GM21528 (cell line): ENCODE results near the gene HDC.

Source experiments
- ATAC-seq: cut with Tn5 transposase; IDR thresholded peaks from one replicate; pipeline ENCODE4 v1.9.1; 2021; ENCODE audit warnings: mild to moderate bottlenecking, moderate library complexity; ENCODE audit not compliant: unreplicated experiment, low FRiP score

The HDC gene

GRCh38 chr15:50256188-50257041 lies 9.1 kb downstream of the HDC start:
- ATAC-seq = no peak

GRCh38 chr15:50252556-50252955 lies 13.0 kb downstream of the HDC start:
- ATAC-seq = no peak

DNA sequence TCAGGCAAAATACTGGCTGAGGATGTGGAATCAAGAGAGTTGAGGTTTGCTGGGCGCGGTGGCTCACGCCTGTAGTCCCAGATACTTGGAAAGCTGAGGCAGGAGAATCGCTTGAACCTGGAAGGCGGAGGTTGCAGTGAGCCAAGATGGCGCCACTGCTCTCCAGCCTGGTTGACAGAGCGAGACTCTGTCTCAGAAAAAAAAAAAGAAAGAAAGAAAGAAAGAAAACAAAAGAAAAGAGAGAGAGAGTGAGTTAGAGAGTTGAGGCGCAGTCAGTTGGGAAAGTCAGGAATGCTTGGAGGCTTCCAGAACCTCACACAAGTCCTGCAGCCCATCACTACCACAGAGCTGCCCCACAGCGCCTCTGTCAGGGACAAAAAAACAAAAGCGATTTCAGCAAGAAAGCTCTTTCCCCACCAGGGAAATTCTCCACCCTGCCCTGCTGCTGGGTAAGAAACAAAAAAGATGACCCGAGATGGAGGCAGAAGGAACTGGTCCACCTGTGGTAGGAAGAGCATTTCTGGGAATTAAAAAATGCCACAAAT lies 13.8 kb downstream of the HDC start:
- ATAC-seq = no peak

- ATAC-seq = no peak
Measured at GRCh38 chr15:50250760-50251394, 14.6 kb downstream of the HDC start.

DNA sequence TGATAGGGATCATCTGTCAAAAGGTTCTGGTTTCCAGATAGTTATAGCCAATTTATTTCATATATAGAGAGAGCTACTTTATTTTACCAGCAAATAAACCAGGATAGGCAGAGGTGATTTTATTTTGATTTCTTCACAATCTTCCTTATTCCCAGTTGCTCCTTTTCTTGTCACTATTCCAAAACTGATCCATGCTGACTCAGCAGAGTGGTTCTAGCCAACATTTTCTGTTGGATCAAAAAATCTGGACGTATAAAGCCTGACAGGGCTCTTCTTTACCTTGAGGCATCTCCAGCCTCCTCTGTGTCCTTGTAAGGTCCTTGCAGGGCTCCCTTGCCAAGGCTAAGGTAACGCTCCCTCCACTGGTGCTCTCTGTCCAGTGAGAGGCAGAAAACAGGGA lies 15.8 kb downstream of the HDC start:
- ATAC-seq = no peak

GRCh38 chr15:50248994-50249582 lies 16.4 kb downstream of the HDC start:
- ATAC-seq = no peak

GRCh38 chr15:50247819-50248655 lies 17.5 kb downstream of the HDC start:
- ATAC-seq = peak; percentile 97

DNA sequence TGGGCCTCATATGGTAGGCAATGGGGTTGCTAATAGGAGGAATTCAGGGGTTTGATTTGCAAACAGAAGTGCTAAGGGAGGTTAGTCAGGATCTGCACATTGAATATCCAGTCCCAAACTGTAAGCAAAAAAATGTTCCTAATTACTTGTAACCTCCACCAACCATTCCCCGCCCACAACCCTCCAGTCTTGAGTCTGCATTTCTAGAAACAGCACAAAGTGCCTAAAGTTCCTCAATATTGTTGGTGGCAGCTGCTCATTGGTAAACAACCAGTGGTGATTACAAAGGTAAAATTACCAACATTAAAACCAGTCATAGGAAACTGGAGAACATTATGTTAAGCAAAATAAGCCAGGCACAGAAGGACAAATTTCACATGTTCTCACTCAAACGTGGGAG lies 18.9 kb downstream of the HDC start:
- no peak for ATAC-seq

DNA sequence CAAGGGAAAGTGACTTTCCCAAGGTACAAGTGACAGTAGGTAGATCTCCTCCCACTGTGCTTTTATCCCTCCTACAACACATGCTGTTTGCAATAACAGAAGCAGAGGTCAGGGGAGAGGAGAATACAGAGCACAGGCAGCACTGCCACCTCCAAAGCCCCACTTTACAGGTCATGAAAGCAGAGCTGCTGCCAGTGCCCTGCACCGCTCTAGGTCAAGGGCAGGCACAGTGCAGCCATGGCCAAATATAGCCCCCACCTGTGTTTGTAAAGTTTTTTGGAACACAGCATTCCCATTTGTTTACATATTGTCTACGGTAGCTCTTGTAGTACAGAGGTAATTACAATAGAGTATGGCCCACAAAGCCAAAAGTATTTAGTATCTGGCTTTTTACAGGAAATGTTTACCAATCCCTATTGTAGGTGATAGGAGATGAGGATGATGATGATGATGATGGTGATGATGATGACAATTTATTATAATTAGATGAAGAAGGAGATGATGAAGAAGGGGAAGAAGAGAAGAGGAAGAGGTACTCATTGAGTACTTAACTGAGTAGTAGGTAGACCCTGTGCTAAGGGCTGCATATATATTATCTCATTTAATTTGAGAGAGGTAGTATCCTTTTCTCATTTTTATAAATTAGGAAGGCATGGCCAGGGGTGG lies 20.4 kb downstream of the HDC start:
- no peak for ATAC-seq

DNA sequence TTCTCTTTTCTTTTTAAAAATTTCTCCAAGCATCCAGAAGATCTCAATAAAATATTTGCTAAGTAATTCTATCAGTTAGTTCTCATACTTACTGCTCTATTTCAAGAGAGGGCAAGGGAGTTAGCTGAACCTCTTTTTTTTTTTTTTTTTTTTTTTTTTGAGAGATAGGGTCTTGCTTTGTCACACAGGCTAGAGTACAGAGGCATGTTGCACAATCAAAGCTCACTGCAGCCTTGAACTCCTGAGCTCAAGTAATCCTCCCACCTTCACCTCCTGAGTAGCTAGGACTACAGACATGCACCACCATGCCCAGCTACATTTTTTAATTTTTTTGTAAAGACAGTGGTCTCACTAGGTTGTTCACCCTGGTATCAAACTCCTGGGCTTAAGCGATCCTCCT lies 21.4 kb downstream of the HDC start:
- ATAC-seq = no peak

GRCh38 chr15:50241684-50242450 lies 23.7 kb downstream of the HDC start:
- no peak for ATAC-seq

DNA sequence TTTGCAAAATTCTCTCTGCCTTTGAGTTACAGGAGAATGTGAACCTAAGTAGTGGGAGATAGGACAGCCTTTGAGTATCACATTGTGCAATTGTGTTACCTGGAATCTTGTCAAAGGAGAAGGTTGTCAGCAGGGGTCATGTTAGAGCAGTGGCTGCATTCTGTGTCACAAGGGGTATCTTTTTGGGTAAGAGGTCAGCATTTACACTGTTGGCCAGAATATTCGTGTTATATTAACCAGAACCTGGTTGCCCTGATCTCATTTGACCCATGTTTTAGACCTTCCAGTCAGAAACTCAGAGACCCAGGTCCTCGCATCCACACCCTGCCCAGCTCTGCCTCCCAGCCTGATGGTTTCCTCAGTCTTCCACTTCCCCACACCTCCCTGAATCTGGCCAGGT lies 27.3 kb downstream of the HDC start:
- ATAC-seq = no peak

- no peak for ATAC-seq
Measured at GRCh38 chr15:50236433-50236832, 29.1 kb downstream of the HDC start.

DNA sequence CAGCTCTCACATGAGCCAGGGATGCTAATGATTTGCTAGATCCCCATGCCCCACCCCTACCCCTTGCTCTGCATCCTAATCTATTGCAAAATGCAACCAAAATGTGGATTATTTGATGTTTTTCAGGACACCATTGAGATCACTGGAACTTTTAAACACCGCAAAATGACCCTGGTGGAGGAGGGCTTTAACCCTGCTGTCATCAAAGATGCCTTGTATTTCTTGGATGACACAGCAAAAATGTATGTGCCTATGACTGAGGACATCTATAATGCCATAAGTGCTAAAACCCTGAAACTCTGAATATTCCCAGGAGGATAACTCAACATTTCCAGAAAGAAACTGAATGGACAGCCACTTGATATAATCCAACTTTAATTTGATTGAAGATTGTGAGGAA lies 29.7 kb downstream of the HDC start:
- ATAC-seq = no peak

GRCh38 chr15:50234764-50235163 lies 30.8 kb downstream of the HDC start:
- ATAC-seq = no peak

DNA sequence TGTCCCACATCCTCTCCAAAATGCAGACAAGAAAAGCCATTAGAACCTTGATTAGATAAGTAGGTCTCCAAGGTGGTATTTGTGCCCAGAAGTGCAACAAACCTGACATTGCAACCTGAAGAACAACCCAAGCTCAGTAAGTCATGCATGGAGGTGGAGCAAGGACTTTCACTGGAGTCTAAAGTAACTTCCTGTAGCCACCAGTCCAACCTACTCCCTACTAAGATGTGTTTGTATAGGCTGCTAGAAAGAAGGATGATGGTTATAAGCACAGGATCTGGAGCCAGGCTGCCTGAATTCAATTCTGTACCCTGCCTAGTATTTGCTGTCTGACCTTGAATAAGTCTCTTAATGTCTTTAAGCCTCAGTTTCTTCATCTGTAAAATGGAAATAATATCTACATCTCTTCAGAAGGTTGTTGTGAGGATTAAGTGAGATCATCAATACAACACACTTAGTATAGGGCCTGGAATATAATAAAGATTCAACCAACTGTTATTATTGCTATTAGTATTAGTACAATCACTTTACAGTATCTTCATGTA lies 32.3 kb downstream of the HDC start:
- no peak for ATAC-seq

GRCh38 chr15:50232791-50233190 lies 32.7 kb downstream of the HDC start:
- no peak for ATAC-seq

GRCh38 chr15:50231761-50232160 lies 33.8 kb downstream of the HDC start:
- ATAC-seq = no peak

DNA sequence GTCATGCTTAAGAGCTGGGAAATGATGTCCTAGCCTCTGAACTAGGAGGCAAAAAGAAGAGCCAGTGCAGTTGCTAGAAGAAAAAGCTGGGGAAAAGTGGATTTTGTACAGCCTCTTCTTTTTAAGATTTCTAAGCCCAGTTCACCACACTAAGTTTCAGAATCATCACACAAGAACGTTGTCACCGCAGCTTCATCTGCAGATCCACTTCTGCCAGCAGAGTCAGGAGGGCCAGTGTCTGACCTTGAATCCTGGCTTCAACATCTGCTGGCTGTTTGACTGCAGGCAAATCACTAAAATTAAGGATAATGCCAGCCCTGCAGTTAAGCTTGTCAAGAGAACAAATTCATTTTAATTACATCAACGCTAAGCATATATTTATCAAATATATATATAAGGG lies 36.2 kb downstream of the HDC start:
- no peak for ATAC-seq
